ENCODE measurements around the gene EPB41. TPM values are rescaled to one million over a fixed set of nuclear protein-coding genes. Genes with fewer than 3 reads are reported as not detected.

Gene EPB41
- total RNA-seq, 5 donors from 2014 or later (not counting 1 experiment from before 2014, with no cell fraction given) = 199 to 257 (median 241) TPM

Other genes with a start within 250 kb of the EPB41 start
- 10 to 100 TPM; 15.2 to 19.0 (median 18.4) TPM for gene GMEB1, start 245.8 kb upstream of the EPB41 start, total RNA-seq
- 10 to 100 TPM; 61.3 to 77.3 (median 67.0) TPM for gene YTHDF2, start 177.6 kb upstream of the EPB41 start, total RNA-seq
- not detected for gene OPRD1, start 102.4 kb upstream of the EPB41 start, total RNA-seq
- gene TMEM200B, start 209.3 kb downstream of the EPB41 start, total RNA-seq = under 1 TPM in 3 of 5 donors, not detected in 2; 0.12 to 0.16 (median 0.16) TPM